Fibroblast of the conjunctiva (primary cell): ENCODE measurements around the gene CCDC71L.

Experiments
- DNase-seq: peaks from one replicate; pipeline ENCODE4 v3.0.0-alpha.2; 2010; ENCODE audit warnings: low read depth

CCDC71L gene

GRCh38 chr7:106659166-106659962, 1.6 kb downstream of the CCDC71L start:
- DNase-seq: no peak

- DNase-seq: no peak
These were observed 2.4 kb downstream of the CCDC71L start for GRCh38 chr7:106658316-106659165.

- DNase-seq: no peak
These were observed 3.6 kb downstream of the CCDC71L start for GRCh38 chr7:106657085-106657991.

- no peak for DNase-seq
These were observed 5.1 kb downstream of the CCDC71L start for GRCh38 chr7:106655703-106656498.

GRCh38 chr7:106653488-106653887, 7.5 kb downstream of the CCDC71L start:
- no peak for DNase-seq

- DNase-seq: no peak
These were observed 8.0 kb downstream of the CCDC71L start for GRCh38 chr7:106652909-106653308.

GRCh38 chr7:106652092-106652491, 8.9 kb downstream of the CCDC71L start:
- no peak for DNase-seq

GRCh38 chr7:106646256-106646655, 14.7 kb downstream of the CCDC71L start:
- DNase-seq: no peak

GRCh38 chr7:106644999-106645398, 16.0 kb downstream of the CCDC71L start:
- no peak for DNase-seq

- no peak for DNase-seq
These were observed 17.6 kb downstream of the CCDC71L start for GRCh38 chr7:106643216-106644000.

- DNase-seq: no peak
These were observed 19.5 kb downstream of the CCDC71L start for GRCh38 chr7:106641416-106641815.

GRCh38 chr7:106640368-106641141, 20.4 kb downstream of the CCDC71L start:
- no peak for DNase-seq

GRCh38 chr7:106639476-106640334, 21.3 kb downstream of the CCDC71L start:
- no peak for DNase-seq

GRCh38 chr7:106635411-106635810, 25.5 kb downstream of the CCDC71L start:
- no peak for DNase-seq

GRCh38 chr7:106634958-106635357, 26.0 kb downstream of the CCDC71L start:
- DNase-seq: no peak

GRCh38 chr7:106630648-106631047, 30.3 kb downstream of the CCDC71L start:
- no peak for DNase-seq

- DNase-seq: no peak
These were observed 31.4 kb downstream of the CCDC71L start for GRCh38 chr7:106629516-106629915.

- no peak for DNase-seq
These were observed 34.4 kb downstream of the CCDC71L start for GRCh38 chr7:106626376-106627164.
